Urinary bladder (tissue), 4 donors: Measurements from ENCODE around the gene THSD7B. TPM values are rescaled to one million over a fixed set of nuclear protein-coding genes. Genes with fewer than 3 reads are reported as not detected.

Experiments
- DNase-seq: peaks from one replicate; pipeline ENCODE4 v3.0.0-alpha.2; 2015; ENCODE audit errors: extremely low spot score
- H3K27ac ChIP-seq: one replicate; pipeline ENCODE4 v1.5.1; 2013; ENCODE audit warnings: low read depth, mild to moderate bottlenecking, moderate library complexity
- H3K36me3 ChIP-seq: one replicate; pipeline ENCODE4 v1.6.1; 2013; ENCODE audit warnings: mild to moderate bottlenecking, moderate library complexity; ENCODE audit not compliant: insufficient read depth
- H3K4me1 ChIP-seq: one replicate; pipeline ENCODE4 v1.6.1; 2013; ENCODE audit warnings: mild to moderate bottlenecking, moderate library complexity; ENCODE audit not compliant: insufficient read depth
- H3K4me3 ChIP-seq: one replicate; pipeline ENCODE4 v1.5.1; 2013; ENCODE audit warnings: low read depth, low read length
- WGBS: extraction: QIAGEN DNeasy Blood & Tissue Kit; methylation state at CpG from one replicate; pipeline ENCODE4 v1.1.7; 2013; 5-methylcytosine and 5-hydroxymethylcytosine counted together
- polyA plus RNA-seq: library from polyadenylated mRNA; stranded (reverse); fragments of 200-250 nt; gene quantifications from one replicate; pipeline ENCODE4 v1.2.3, GENCODE V29; 2013
- small RNA-seq: library from RNA; depleted of rRNA; stranded (forward); fragments of <200 nt; gene quantifications from one replicate; pipeline ENCODE3, GENCODE V24; 2014
- total RNA-seq: library from RNA; depleted of rRNA; stranded (reverse); fragments of >200 nt; gene quantifications from one replicate; pipeline ENCODE4 v1.2.3, GENCODE V29; 2014
- donor health status: healthy with polysubstance abuse.
- donor health status: healthy.

THSD7B gene
- total and polyA plus RNA-seq, 2 donors = 0.11 to 4.0 TPM

- DNase-seq = no peak
- no peaks in the 10 kb centered on the region for H3K4me1 ChIP-seq
- H3K4me3 ChIP-seq = no peak overlapping the region
- WGBS = 99% methylated on average over 1 of the region's 1 CpG
- no peaks in the 10 kb centered on the region for H3K36me3 ChIP-seq
- H3K27ac ChIP-seq = no peak overlapping the region
Measured at GRCh38 chr2:137721733-137722132, 956.4 kb downstream of the THSD7B start.

- no peaks in the 10 kb centered on the region for H3K4me1 ChIP-seq
- H3K27ac ChIP-seq = no peak overlapping the region
- H3K36me3 ChIP-seq = no peaks in the 10 kb centered on the region
- DNase-seq = no peak
- WGBS = 27% methylated on average over 2 of the region's 2 CpGs
- no peak overlapping the region for H3K4me3 ChIP-seq
Measured at GRCh38 chr2:137724912-137725311, 959.6 kb downstream of the THSD7B start.

Small RNA genes within 50 kb of the gene (small RNA-seq; reads per million reads assigned to genes)
- gene RF00019 (not detected), gene RNA5SP105 (not detected)
